Naive thymus-derived CD4-positive, alpha-beta T cell (primary cell): ENCODE data around the gene CTXN2. TPM values are rescaled to one million over a fixed set of nuclear protein-coding genes. Genes with fewer than 3 reads are reported as not detected.
A peak's percentile ranks its signal among the peaks of the same experiment; 100 is the strongest.

ENCODE experiments used
- ATAC-seq: fragments of 150-1000 bp; cut with Tn5 transposase; 2 replicates; pipeline ENCODE4 v1.10.0; 2021; ENCODE audit warnings: mild to moderate bottlenecking, moderate library complexity
- CTCF ChIA-PET: fragments of 350-600 bp; sonication (Branson Sonifier 250); formaldehyde crosslinking; loops from one replicate; lab custom pipeline; 2021; ENCODE audit warnings: antibody characterized with exemption; lab: Charles Lee
- POLR2A ChIA-PET: fragments of 350-600 bp; sonication (Branson Sonifier 250); formaldehyde crosslinking; loops from one replicate; lab custom pipeline; 2021; ENCODE audit warnings: antibody characterized with exemption, inconsistent platforms; lab: Charles Lee
- DNase-seq, 9 donors: peaks; one replicate each; pipeline versions ENCODE4 v3.0.0 to v3.0.0-alpha.2; 2020 to 2022; ENCODE audit warnings: mixed read lengths in 1 of 9
- H3K27ac ChIP-seq: one replicate; pipeline ENCODE4 v1.7.0; 2013; ENCODE audit warnings: mild to moderate bottlenecking, low read depth, low read length, moderate library complexity
- H3K27me3 ChIP-seq, 2 donors: one replicate each; pipeline ENCODE4 v1.7.0; 2013; ENCODE audit warnings: low read length in 2 of 2, mild to moderate bottlenecking in 2 of 2, moderate library complexity in 2 of 2; ENCODE audit not compliant: control insufficient read depth in 2 of 2, insufficient read depth in 2 of 2
- H3K36me3 ChIP-seq, 3 experiments: 1 replicate in 2 of 3; 2 replicates in 1 of 3; pipeline ENCODE4 v1.7.0; 2013; ENCODE audit warnings: low read length in 3 of 3, mild to moderate bottlenecking in 3 of 3, moderate library complexity in 1 of 3; ENCODE audit not compliant: insufficient read depth in 3 of 3, control insufficient read depth in 2 of 3
- H3K4me1 ChIP-seq, 2 donors: one replicate each; pipeline ENCODE4 v1.7.0; 2013; ENCODE audit warnings: low read length in 2 of 2, mild to moderate bottlenecking in 2 of 2, moderate library complexity in 1 of 2; ENCODE audit not compliant: control insufficient read depth in 2 of 2, insufficient read depth in 2 of 2
- H3K4me3 ChIP-seq: 2 replicates; pipeline ENCODE4 v1.7.0; 2013; ENCODE audit warnings: mild to moderate bottlenecking, low read length
- H3K9me3 ChIP-seq, 3 experiments: 1 replicate in 2 of 3; 2 replicates in 1 of 3; pipeline ENCODE4 v1.7.0; 2013; ENCODE audit warnings: low read length in 3 of 3; ENCODE audit not compliant: control insufficient read depth in 2 of 3
- H3K27ac Mint-ChIP-seq, 9 donors: one replicate each; pipeline ENCODE4 v1.8.0; 2020 to 2022; ENCODE audit warnings: mixed read lengths in 9 of 9, mild to moderate bottlenecking in 8 of 9, moderate library complexity in 5 of 9, inconsistent platforms in 2 of 9
- H3K27me3 Mint-ChIP-seq, 5 donors: one replicate each; pipeline ENCODE4 v1.8.0; 2021 to 2022; ENCODE audit warnings: mixed read lengths in 5 of 5, mild to moderate bottlenecking in 1 of 5
- H3K36me3 Mint-ChIP-seq, 5 donors: one replicate each; pipeline ENCODE4 v1.8.0; 2020 to 2022; ENCODE audit warnings: mixed read lengths in 5 of 5, mild to moderate bottlenecking in 3 of 5, inconsistent platforms in 1 of 5
- H3K4me1 Mint-ChIP-seq, 7 donors: one replicate each; pipeline ENCODE4 v1.8.0; 2020 to 2022; ENCODE audit warnings: mixed read lengths in 7 of 7, mild to moderate bottlenecking in 3 of 7, inconsistent platforms in 1 of 7
- H3K4me3 Mint-ChIP-seq, 10 donors: one replicate each; pipeline ENCODE4 v1.8.0; 2020 to 2022; ENCODE audit warnings: mild to moderate bottlenecking in 10 of 10, mixed read lengths in 10 of 10, moderate library complexity in 6 of 10, inconsistent platforms in 2 of 10
- H3K9me3 Mint-ChIP-seq, 11 donors: one replicate each; pipeline ENCODE4 v1.8.0; 2020 to 2022; ENCODE audit warnings: mixed read lengths in 11 of 11, mild to moderate bottlenecking in 4 of 11, inconsistent platforms in 1 of 11, moderate library complexity in 1 of 11
- intact Hi-C, 2 donors: fragments of 100-400 bp; cut with micrococcal nuclease; formaldehyde crosslinking; loops; one replicate each; pipeline ENCODE4 v1.15.1; 2023
- polyA plus RNA-seq, 2 donors: library from polyadenylated mRNA; unstranded; fragments of 300-500 nt; fragmentation: Illumina TruSeq; gene quantifications; one replicate each; pipeline ENCODE4 v1.2.3, GENCODE V29; 2021
- total RNA-seq, 6 experiments: library from RNA in 5 of 6; stranded (reverse) in 5 of 6; gene quantifications; 1 replicate in 5 of 6; 2 replicates in 1 of 6; pipeline ENCODE4 v1.2.3 and lab custom pipeline; 2021 to 2026

The CTXN2 gene
- total and polyA plus RNA-seq, 7 experiments from 2014 or later: not detected

GRCh38 chr15:48168616-48169015 lies 22.8 kb upstream of the CTXN2 start:
- Mint-ChIP-seq H3K4me3 (no peak overlapping the region), H3K9me3 (peaks cover 0 to 14% (median 3%) of the 10 kb centered on the region in 11 donors), H3K27ac (no peak overlapping the region), H3K4me1 (peaks cover 0 to 6% (median 0%) of the 10 kb centered on the region in 7 donors), H3K36me3 (peaks cover 0 to 19% (median 17%) of the 10 kb centered on the region in 5 donors), H3K27me3 (no peaks in the 10 kb centered on the region)
- H3K27me3 ChIP-seq: no peaks in the 10 kb centered on the region
- no peak overlapping the region for H3K27ac ChIP-seq
- DNase-seq (no peak), ATAC-seq (no peak)
- intact Hi-C loops: no loop called here
- no peaks in the 10 kb centered on the region for H3K4me1 ChIP-seq
- ChIA-PET CTCF (no interaction called here), POLR2A (no interaction called here)
- H3K36me3 ChIP-seq: no peaks in the 10 kb centered on the region
- H3K9me3 ChIP-seq: no peaks in the 10 kb centered on the region
- H3K4me3 ChIP-seq: no peak overlapping the region

- ATAC-seq (no peak), DNase-seq (no peak)
- Histone ChIP-seq H3K36me3 (no peaks in the 10 kb centered on the region), H3K4me1 (no peaks in the 10 kb centered on the region), H3K27me3 (no peaks in the 10 kb centered on the region), H3K27ac (no peak overlapping the region), H3K4me3 (no peak overlapping the region), H3K9me3 (no peaks in the 10 kb centered on the region)
- H3K36me3 Mint-ChIP-seq: peaks cover 0 to 25% (median 16%) of the 10 kb centered on the region in 5 donors
- CTCF ChIA-PET: no interaction called here
- intact Hi-C loops: loop anchor here in 1 of 2 donors (5.0 kb wide), 1 partner anchor 161 kb away; the partner anchor contains the start of gene DUT
- POLR2A ChIA-PET: no interaction called here
- peaks cover 0 to 21% (median 4%) of the 10 kb centered on the region in 11 donors for H3K9me3 Mint-ChIP-seq
- peaks cover 0 to 4% (median 0%) of the 10 kb centered on the region in 5 donors for H3K27me3 Mint-ChIP-seq
- H3K4me3 Mint-ChIP-seq: no peak overlapping the region
- no peak overlapping the region for H3K27ac Mint-ChIP-seq
- peaks cover 0 to 20% (median 0%) of the 10 kb centered on the region in 7 donors for H3K4me1 Mint-ChIP-seq
Observed at GRCh38 chr15:48170981-48171380, 20.5 kb upstream of the CTXN2 start.

GRCh38 chr15:48175126-48175525 lies 16.3 kb upstream of the CTXN2 start:
- intact Hi-C loops: loop anchor here in 1 of 2 donors (5.0 kb wide), 2 partner anchors 157 to 1447 kb away; partner anchors contain the start of genes DTWD1, DUT and FAM227B
- H3K36me3 Mint-ChIP-seq: peaks cover 0 to 18% (median 8%) of the 10 kb centered on the region in 5 donors
- DNase-seq (no peak), ATAC-seq (no peak)
- H3K4me1 Mint-ChIP-seq: peaks cover 8 to 35% (median 16%) of the 10 kb centered on the region in 7 donors
- H3K4me3 Mint-ChIP-seq: peak overlapping the region in 1 of 10 donors; percentile 21
- POLR2A ChIA-PET: no interaction called here
- no peaks in the 10 kb centered on the region for H3K36me3 ChIP-seq
- H3K4me1 ChIP-seq: no peaks in the 10 kb centered on the region
- peaks cover 0 to 21% (median 4%) of the 10 kb centered on the region in 11 donors for H3K9me3 Mint-ChIP-seq
- no peak overlapping the region for H3K27ac ChIP-seq
- H3K27me3 ChIP-seq: no peaks in the 10 kb centered on the region
- H3K27me3 Mint-ChIP-seq: peaks cover 8 to 28% (median 10%) of the 10 kb centered on the region in 5 donors
- CTCF ChIA-PET: interaction anchor here (1.1 kb wide), 1 partner anchor 109 kb away, joined by 3 read pairs; no protein-coding TSS in a partner anchor
- no peak overlapping the region for H3K27ac Mint-ChIP-seq
- no peaks in the 10 kb centered on the region for H3K9me3 ChIP-seq
- no peak overlapping the region for H3K4me3 ChIP-seq

GRCh38 chr15:48176112-48176511 lies 15.4 kb upstream of the CTXN2 start:
- peaks cover 0 to 18% (median 8%) of the 10 kb centered on the region in 5 donors for H3K36me3 Mint-ChIP-seq
- Histone ChIP-seq H3K36me3 (no peaks in the 10 kb centered on the region), H3K4me3 (no peak overlapping the region), H3K4me1 (no peaks in the 10 kb centered on the region), H3K9me3 (no peaks in the 10 kb centered on the region), H3K27me3 (no peaks in the 10 kb centered on the region), H3K27ac (no peak overlapping the region)
- H3K4me3 Mint-ChIP-seq: peak overlapping the region in 1 of 10 donors; percentile 90
- ATAC-seq: no peak
- H3K27me3 Mint-ChIP-seq: peaks cover 8 to 28% (median 11%) of the 10 kb centered on the region in 5 donors
- intact Hi-C loops: loop anchor here in 1 of 2 donors (5.0 kb wide), 2 partner anchors 156 to 1446 kb away; partner anchors contain the start of genes DTWD1, DUT and FAM227B
- H3K27ac Mint-ChIP-seq: no peak overlapping the region
- no peak for DNase-seq
- ChIA-PET CTCF (no interaction called here), POLR2A (no interaction called here)
- peaks cover 8 to 35% (median 16%) of the 10 kb centered on the region in 7 donors for H3K4me1 Mint-ChIP-seq
- peaks cover 0 to 21% (median 4%) of the 10 kb centered on the region in 11 donors for H3K9me3 Mint-ChIP-seq

GRCh38 chr15:48176957-48177356 lies 14.5 kb upstream of the CTXN2 start:
- peak overlapping the region; percentile 68 for H3K4me3 ChIP-seq
- peaks cover 0 to 16% (median 8%) of the 10 kb centered on the region in 5 donors for H3K36me3 Mint-ChIP-seq
- H3K4me1 Mint-ChIP-seq: peaks cover 8 to 35% (median 16%) of the 10 kb centered on the region in 7 donors
- H3K27ac ChIP-seq: no peak overlapping the region
- H3K27me3 ChIP-seq: no peaks in the 10 kb centered on the region
- intact Hi-C loops: loop anchor here in 1 of 2 donors (5.0 kb wide), 2 partner anchors 155 to 1445 kb away; partner anchors contain the start of genes DTWD1, DUT and FAM227B
- peak overlapping the region; percentile 89 to 96 (median 92) for H3K4me3 Mint-ChIP-seq
- ChIA-PET CTCF (no interaction called here), POLR2A (no interaction called here)
- H3K4me1 ChIP-seq: no peaks in the 10 kb centered on the region
- ATAC-seq: no peak
- H3K27me3 Mint-ChIP-seq: peaks cover 11 to 28% (median 17%) of the 10 kb centered on the region in 5 donors
- H3K9me3 ChIP-seq: no peaks in the 10 kb centered on the region
- peaks cover 0 to 17% (median 4%) of the 10 kb centered on the region in 11 donors for H3K9me3 Mint-ChIP-seq
- peak overlapping the region in 7 of 9 donors; percentile 63 to 96 (median 87) for H3K27ac Mint-ChIP-seq
- no peak for DNase-seq
- H3K36me3 ChIP-seq: no peaks in the 10 kb centered on the region

- Histone ChIP-seq H3K4me3 (peak overlapping the region; percentile 68), H3K27me3 (no peaks in the 10 kb centered on the region), H3K27ac (peak overlapping the region; percentile 65), H3K36me3 (no peaks in the 10 kb centered on the region), H3K4me1 (no peaks in the 10 kb centered on the region), H3K9me3 (no peaks in the 10 kb centered on the region)
- Mint-ChIP-seq H3K4me1 (peaks cover 8 to 35% (median 16%) of the 10 kb centered on the region in 7 donors), H3K27ac (peak overlapping the region; percentile 63 to 96 (median 87)), H3K27me3 (peaks cover 15 to 28% (median 21%) of the 10 kb centered on the region in 5 donors), H3K9me3 (peaks cover 0 to 14% (median 4%) of the 10 kb centered on the region in 11 donors), H3K4me3 (peak overlapping the region; percentile 89 to 96 (median 92)), H3K36me3 (peaks cover 0 to 15% (median 8%) of the 10 kb centered on the region in 5 donors)
- CTCF ChIA-PET: no interaction called here
- peak in 6 of 9 donors; percentile 2 to 41 (median 18) for DNase-seq
- intact Hi-C loops: loop anchor here in 1 of 2 donors (5.0 kb wide), 2 partner anchors 155 to 1445 kb away; partner anchors contain the start of genes DTWD1, DUT and FAM227B
- POLR2A ChIA-PET: no interaction called here
- peak; percentile 66 for ATAC-seq
Observed at GRCh38 chr15:48177383-48177765, 14.1 kb upstream of the CTXN2 start.
